ENCODE results near the gene PTPN6. TPM values are rescaled to one million over a fixed set of nuclear protein-coding genes. Genes with fewer than 3 reads are reported as not detected.
A peak's percentile ranks its signal among the peaks of the same experiment; 100 is the strongest.

Gene PTPN6
- total and polyA plus RNA-seq, 4 donors = 38.2 to 222 (median 170) TPM

GRCh38 chr12:7001921-7002591 is 50.9 kb downstream of the PTPN6 start:
- Histone ChIP-seq H3K27ac (ENCODE audit: low read depth in 1 of 2, low read length in 1 of 2) (peak overlapping the region in 1 of 2 donors; percentile 12), H3K36me3 (ENCODE audit: control insufficient read depth in 4 of 4, insufficient read depth in 4 of 4, low read length in 4 of 4) (peaks cover 0 to 22% (median 4%) of the 10 kb centered on the region in 4 donors), H3K4me3 (no peak overlapping the region), H3K4me1 (ENCODE audit: control insufficient read depth in 5 of 5, insufficient read depth in 5 of 5, low read length in 5 of 5) (peaks cover 0 to 8% (median 0%) of the 10 kb centered on the region in 5 donors), H3K9ac (ENCODE audit: insufficient read depth in 1 of 2, low read length in 2 of 2) (no peak overlapping the region), H3K9me3 (ENCODE audit: control insufficient read depth in 4 of 4, insufficient read depth in 3 of 4, low read length in 3 of 4) (no peaks in the 10 kb centered on the region), H3K27me3 (ENCODE audit: control insufficient read depth in 3 of 3, insufficient read depth in 3 of 3, low read length in 2 of 3) (no peaks in the 10 kb centered on the region)
- ATAC-seq (ENCODE audit: insufficient read depth, low FRiP score) (no peak), DNase-seq (no peak)
- TF ChIP-seq, protein P1, sequence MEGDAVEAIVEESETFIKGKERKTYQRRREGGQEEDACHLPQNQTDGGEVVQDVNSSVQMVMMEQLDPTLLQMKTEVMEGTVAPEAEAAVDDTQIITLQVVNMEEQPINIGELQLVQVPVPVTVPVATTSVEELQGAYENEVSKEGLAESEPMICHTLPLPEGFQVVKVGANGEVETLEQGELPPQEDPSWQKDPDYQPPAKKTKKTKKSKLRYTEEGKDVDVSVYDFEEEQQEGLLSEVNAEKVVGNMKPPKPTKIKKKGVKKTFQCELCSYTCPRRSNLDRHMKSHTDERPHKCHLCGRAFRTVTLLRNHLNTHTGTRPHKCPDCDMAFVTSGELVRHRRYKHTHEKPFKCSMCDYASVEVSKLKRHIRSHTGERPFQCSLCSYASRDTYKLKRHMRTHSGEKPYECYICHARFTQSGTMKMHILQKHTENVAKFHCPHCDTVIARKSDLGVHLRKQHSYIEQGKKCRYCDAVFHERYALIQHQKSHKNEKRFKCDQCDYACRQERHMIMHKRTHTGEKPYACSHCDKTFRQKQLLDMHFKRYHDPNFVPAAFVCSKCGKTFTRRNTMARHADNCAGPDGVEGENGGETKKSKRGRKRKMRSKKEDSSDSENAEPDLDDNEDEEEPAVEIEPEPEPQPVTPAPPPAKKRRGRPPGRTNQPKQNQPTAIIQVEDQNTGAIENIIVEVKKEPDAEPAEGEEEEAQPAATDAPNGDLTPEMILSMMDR (IDR thresholded peaks at IDR 0.05; ENCODE audit: control extremely low read depth, extremely low read depth) = no peak
- WGBS, 2 donors = 71 to 77% methylated on average over 7 of the region's 7 CpGs

- peaks cover 0 to 8% (median 1%) of the 10 kb centered on the region in 4 donors for H3K36me3 ChIP-seq (ENCODE audit: control insufficient read depth in 4 of 4, insufficient read depth in 4 of 4, low read length in 4 of 4)
- H3K27me3 ChIP-seq (ENCODE audit: control insufficient read depth in 3 of 3, insufficient read depth in 3 of 3, low read length in 2 of 3) = no peaks in the 10 kb centered on the region
- no peak for ATAC-seq (ENCODE audit: insufficient read depth, low FRiP score)
- TF ChIP-seq, protein P1 (IDR thresholded peaks at IDR 0.05; ENCODE audit: control extremely low read depth, extremely low read depth) = no peak
- H3K27ac ChIP-seq (ENCODE audit: low read depth in 1 of 2, low read length in 1 of 2) = no peak overlapping the region
- DNase-seq = no peak
- H3K9ac ChIP-seq (ENCODE audit: insufficient read depth in 1 of 2, low read length in 2 of 2) = no peak overlapping the region
- peaks cover 0 to 4% (median 0%) of the 10 kb centered on the region in 5 donors for H3K4me1 ChIP-seq (ENCODE audit: control insufficient read depth in 5 of 5, insufficient read depth in 5 of 5, low read length in 5 of 5)
- 74 to 75% methylated on average over 2 of the region's 2 CpGs for WGBS, 2 donors
- no peak overlapping the region for H3K4me3 ChIP-seq
- no peaks in the 10 kb centered on the region for H3K9me3 ChIP-seq (ENCODE audit: control insufficient read depth in 4 of 4, insufficient read depth in 3 of 4, low read length in 3 of 4)
Measured at GRCh38 chr12:7004287-7004803, 53.2 kb downstream of the PTPN6 start.

GRCh38 chr12:7004840-7005239 is 53.7 kb downstream of the PTPN6 start:
- H3K9me3 ChIP-seq (ENCODE audit: control insufficient read depth in 4 of 4, insufficient read depth in 3 of 4, low read length in 3 of 4) = no peaks in the 10 kb centered on the region
- ATAC-seq (ENCODE audit: insufficient read depth, low FRiP score) (no peak), DNase-seq (no peak)
- TF ChIP-seq, protein P1 (IDR thresholded peaks at IDR 0.05; ENCODE audit: control extremely low read depth, extremely low read depth) = no peak
- peaks cover 0 to 7% (median 1%) of the 10 kb centered on the region in 4 donors for H3K36me3 ChIP-seq (ENCODE audit: control insufficient read depth in 4 of 4, insufficient read depth in 4 of 4, low read length in 4 of 4)
- 84 to 94% methylated on average over 2 of the region's 2 CpGs for WGBS, 2 donors
- peaks cover 0 to 4% (median 0%) of the 10 kb centered on the region in 5 donors for H3K4me1 ChIP-seq (ENCODE audit: control insufficient read depth in 5 of 5, insufficient read depth in 5 of 5, low read length in 5 of 5)
- H3K27ac ChIP-seq (ENCODE audit: low read depth in 1 of 2, low read length in 1 of 2) = no peak overlapping the region
- H3K4me3 ChIP-seq = no peak overlapping the region
- H3K9ac ChIP-seq (ENCODE audit: insufficient read depth in 1 of 2, low read length in 2 of 2) = no peak overlapping the region
- H3K27me3 ChIP-seq (ENCODE audit: control insufficient read depth in 3 of 3, insufficient read depth in 3 of 3, low read length in 2 of 3) = no peaks in the 10 kb centered on the region
